ENCODE results near the gene VSIG4. TPM values are rescaled to one million over a fixed set of nuclear protein-coding genes. Genes with fewer than 3 reads are reported as not detected.
"Not testable (repeated sequence)": the region's sequence is repeated elsewhere in the genome, so short reads cannot be mapped to it uniquely, and the experiment has no call there.

The VSIG4 gene
- polyA plus RNA-seq, 3 donors from 2014 or later: not detected

DNA sequence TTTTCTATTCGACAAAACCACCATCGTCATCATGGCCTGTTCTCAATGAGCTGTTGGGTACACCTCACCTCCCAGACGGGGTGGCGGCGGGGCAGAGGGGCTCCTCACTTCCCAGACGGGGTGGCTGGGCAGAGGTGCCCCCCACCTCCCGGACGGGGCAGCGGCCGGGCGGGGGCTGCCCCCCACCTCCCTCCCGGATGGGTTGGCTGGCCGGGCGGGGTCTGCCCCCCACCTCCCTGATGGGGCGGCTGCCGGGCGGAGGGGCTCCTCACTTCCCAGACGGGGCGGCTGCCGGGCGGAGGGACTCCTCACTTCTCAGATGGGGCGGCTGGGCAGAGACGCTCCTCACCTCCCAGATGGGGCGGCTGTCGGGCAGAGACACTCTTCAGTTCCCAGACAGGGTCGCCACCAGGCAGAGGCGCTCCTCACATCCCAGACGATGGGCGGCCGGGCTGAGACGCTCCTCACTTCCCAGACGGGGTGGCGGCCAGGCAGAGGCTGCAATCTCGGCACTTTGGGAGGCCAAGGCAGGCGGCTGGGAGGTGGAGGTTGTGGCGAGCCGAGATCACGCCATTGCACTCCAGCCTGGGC is 64.6 kb downstream of the VSIG4 start:
- H3K4me1 Mint-ChIP-seq, H3K9me3 Mint-ChIP-seq, DNase-seq, H3K27ac Mint-ChIP-seq, H3K4me3 Mint-ChIP-seq, H3K36me3 Mint-ChIP-seq: not testable (repeated sequence)
- peaks cover 0 to 14% (median 4%) of the 10 kb centered on the region in 3 donors for H3K27me3 Mint-ChIP-seq (ENCODE audit: low read depth in 3 of 3)

Other genes starting within 250 kb of the VSIG4 start
- gene HEPH, start 124.2 kb upstream of the VSIG4 start, polyA plus RNA-seq: not detected